AG04449 (cell line): Measurements from ENCODE around the gene ZNF81.
"Not testable (repeated sequence)": the region's sequence is repeated elsewhere in the genome, so short reads cannot be mapped to it uniquely, and the experiment has no call there.

ENCODE experiments used
- CTCF ChIA-PET: fragments of 350-600 bp; formaldehyde crosslinking; extraction: SDS; loops from one replicate; lab custom pipeline; 2021; ENCODE audit warnings: antibody characterized with exemption; lab: Yijun Ruan, JAX
- POLR2A ChIA-PET: fragments of 400-600, 350-600 bp; formaldehyde crosslinking; extraction: SDS; loops from one replicate; lab custom pipeline; 2020; ENCODE audit warnings: antibody characterized with exemption, inconsistent platforms; lab: Yijun Ruan, JAX
- DNase-seq: peaks from one replicate; pipeline ENCODE4 v3.0.0-alpha.2; 2010; ENCODE audit warnings: low read depth, low spot score
- H3K4me3 ChIP-seq: 2 replicates; pipeline ENCODE4 v1.5.1; 2011; ENCODE audit warnings: low read depth, mild to moderate bottlenecking, control low read depth, low read length
- CTCF ChIP-seq: IDR thresholded peaks from one replicate; pipeline ENCODE4 v1.5.1; 2011; ENCODE audit warnings: mild to moderate bottlenecking, moderate library complexity, low read length, control low read depth, inconsistent platforms; ENCODE audit not compliant: insufficient read depth; ENCODE audit errors: missing control alignments

Gene ZNF81

GRCh38 chrX:47840111-47840510 is 3.4 kb downstream of the ZNF81 start:
- no peak for DNase-seq
- no peak overlapping the region for H3K4me3 ChIP-seq
- CTCF ChIA-PET: no interaction called here
- no peak for TF ChIP-seq CTCF
- POLR2A ChIA-PET: no interaction called here

GRCh38 chrX:47843363-47843762 is 6.7 kb downstream of the ZNF81 start:
- DNase-seq: no peak
- ChIA-PET POLR2A (no interaction called here), CTCF (interaction anchor here (0.8 kb wide), 1 partner anchor 183 kb away, joined by 3 read pairs; no protein-coding TSS in a partner anchor)

GRCh38 chrX:47844117-47844516 is 7.4 kb downstream of the ZNF81 start:
- DNase-seq: no peak
- POLR2A ChIA-PET: no interaction called here
- CTCF ChIA-PET: interaction anchor here (0.8 kb wide), 2 partner anchors 10 to 182 kb away, joined by 3 to 4 read pairs; no protein-coding TSS in a partner anchor
- no peak overlapping the region for H3K4me3 ChIP-seq
- no peak for TF ChIP-seq CTCF

More at GRCh38 chrX:47843363-47843762, 6.7 kb downstream of the ZNF81 start:
- TF ChIP-seq CTCF: no peak
- H3K4me3 ChIP-seq: no peak overlapping the region

GRCh38 chrX:47846040-47846439 is 9.3 kb downstream of the ZNF81 start:
- TF ChIP-seq CTCF: no peak
- ChIA-PET CTCF (no interaction called here), POLR2A (no interaction called here)
- no peak for DNase-seq
- H3K4me3 ChIP-seq: no peak overlapping the region

- no peak for DNase-seq
- ChIA-PET CTCF (no interaction called here), POLR2A (no interaction called here)
- no peak for TF ChIP-seq CTCF
- no peak overlapping the region for H3K4me3 ChIP-seq
Measured at GRCh38 chrX:47849778-47850177, 13.1 kb downstream of the ZNF81 start.

- DNase-seq, POLR2A ChIA-PET, H3K4me3 ChIP-seq: not testable (repeated sequence)
- CTCF ChIA-PET: interaction anchor here (1.0 kb wide), 1 partner anchor 177 kb away, joined by 3 read pairs; no protein-coding TSS in a partner anchor
Measured at GRCh38 chrX:47850389-47850788, 13.7 kb downstream of the ZNF81 start.

GRCh38 chrX:47850901-47851300 is 14.2 kb downstream of the ZNF81 start:
- POLR2A ChIA-PET: no interaction called here
- TF ChIP-seq CTCF: no peak
- no peak overlapping the region for H3K4me3 ChIP-seq
- no peak for DNase-seq
- CTCF ChIA-PET: interaction anchor here (1.0 kb wide), 1 partner anchor 176 kb away, joined by 3 read pairs; no protein-coding TSS in a partner anchor
